Measurements from ENCODE around the gene REEP6. TPM values are rescaled to one million over a fixed set of nuclear protein-coding genes. Genes with fewer than 3 reads are reported as not detected.

The REEP6 gene
- total RNA-seq, 3 donors from 2014 or later, result 2.0 to 5.1 (median 4.5) TPM

DNA sequence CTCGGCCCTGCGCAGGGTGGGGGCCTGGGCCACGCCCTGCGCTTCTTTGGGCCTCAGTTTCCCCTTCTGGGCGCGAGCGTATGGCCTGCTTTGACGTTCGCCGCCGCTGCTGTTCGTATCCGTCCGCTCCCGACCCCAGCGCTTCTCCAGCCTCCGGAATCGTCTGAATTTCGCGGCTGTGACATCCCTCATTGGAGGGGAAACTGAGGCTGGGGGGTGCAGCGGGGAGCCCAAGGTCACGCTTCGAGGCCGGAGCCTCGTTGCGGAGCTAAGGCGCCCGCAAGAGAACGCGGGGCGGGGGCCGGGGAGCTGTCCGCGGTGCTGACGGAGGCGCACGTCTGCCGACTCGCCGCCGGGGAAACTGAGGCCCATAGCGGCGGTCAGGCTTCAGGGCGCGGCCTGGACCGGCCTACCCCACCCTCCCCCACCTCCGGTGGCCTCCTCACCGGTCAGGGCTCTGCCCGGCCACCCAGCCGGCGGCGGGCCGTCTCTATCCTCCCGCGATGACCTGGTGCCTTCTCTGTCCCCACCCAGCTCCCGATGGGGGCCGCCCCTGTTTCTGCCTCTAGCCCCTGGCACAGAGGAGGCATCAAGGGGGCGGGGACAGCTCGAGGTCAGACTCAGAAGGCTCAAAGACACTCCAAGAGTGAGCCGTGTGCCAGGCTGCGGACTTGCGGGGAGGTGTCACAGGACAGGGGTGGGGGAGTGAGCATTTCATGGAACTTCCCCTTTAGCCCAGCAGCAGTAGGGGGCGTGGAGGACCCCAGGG lies 44.1 kb upstream of the REEP6 start:
- no peak for DNase-seq
- H3K9me3 ChIP-seq, result no peaks in the 10 kb centered on the region
- no peak overlapping the region for H3K4me3 ChIP-seq
- TF ChIP-seq, protein P1, sequence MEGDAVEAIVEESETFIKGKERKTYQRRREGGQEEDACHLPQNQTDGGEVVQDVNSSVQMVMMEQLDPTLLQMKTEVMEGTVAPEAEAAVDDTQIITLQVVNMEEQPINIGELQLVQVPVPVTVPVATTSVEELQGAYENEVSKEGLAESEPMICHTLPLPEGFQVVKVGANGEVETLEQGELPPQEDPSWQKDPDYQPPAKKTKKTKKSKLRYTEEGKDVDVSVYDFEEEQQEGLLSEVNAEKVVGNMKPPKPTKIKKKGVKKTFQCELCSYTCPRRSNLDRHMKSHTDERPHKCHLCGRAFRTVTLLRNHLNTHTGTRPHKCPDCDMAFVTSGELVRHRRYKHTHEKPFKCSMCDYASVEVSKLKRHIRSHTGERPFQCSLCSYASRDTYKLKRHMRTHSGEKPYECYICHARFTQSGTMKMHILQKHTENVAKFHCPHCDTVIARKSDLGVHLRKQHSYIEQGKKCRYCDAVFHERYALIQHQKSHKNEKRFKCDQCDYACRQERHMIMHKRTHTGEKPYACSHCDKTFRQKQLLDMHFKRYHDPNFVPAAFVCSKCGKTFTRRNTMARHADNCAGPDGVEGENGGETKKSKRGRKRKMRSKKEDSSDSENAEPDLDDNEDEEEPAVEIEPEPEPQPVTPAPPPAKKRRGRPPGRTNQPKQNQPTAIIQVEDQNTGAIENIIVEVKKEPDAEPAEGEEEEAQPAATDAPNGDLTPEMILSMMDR (IDR thresholded peaks at IDR 0.05), result no peak
- intact Hi-C loops (cut with DNase I, micrococcal nuclease), result no loop called here
- peaks cover 15% of the 10 kb centered on the region for H3K4me1 ChIP-seq (ENCODE audit: low read depth)
- no peak for ATAC-seq
- no peaks in the 10 kb centered on the region for H3K36me3 ChIP-seq (ENCODE audit: low read depth)

DNA sequence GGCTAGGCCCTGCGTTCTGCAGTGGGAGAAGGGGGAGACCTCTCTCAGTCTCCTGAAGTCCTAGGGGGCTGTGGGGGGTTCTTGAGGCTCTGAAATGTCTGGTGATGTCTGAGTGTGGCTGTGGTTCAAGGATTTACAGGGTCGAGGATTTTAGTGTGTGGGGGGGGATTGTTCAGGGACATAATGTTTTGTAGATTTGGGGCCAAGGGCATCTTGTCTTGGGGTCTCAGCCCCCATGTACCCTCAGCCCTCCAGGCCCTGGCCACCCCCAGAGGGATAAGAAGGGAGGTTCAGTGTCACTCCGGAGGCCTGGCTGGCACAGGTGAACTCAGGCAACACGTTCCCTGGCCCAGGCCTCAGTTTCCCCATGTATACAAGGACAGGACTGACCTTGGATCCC lies 43.5 kb upstream of the REEP6 start:
- ATAC-seq, result no peak

DNA sequence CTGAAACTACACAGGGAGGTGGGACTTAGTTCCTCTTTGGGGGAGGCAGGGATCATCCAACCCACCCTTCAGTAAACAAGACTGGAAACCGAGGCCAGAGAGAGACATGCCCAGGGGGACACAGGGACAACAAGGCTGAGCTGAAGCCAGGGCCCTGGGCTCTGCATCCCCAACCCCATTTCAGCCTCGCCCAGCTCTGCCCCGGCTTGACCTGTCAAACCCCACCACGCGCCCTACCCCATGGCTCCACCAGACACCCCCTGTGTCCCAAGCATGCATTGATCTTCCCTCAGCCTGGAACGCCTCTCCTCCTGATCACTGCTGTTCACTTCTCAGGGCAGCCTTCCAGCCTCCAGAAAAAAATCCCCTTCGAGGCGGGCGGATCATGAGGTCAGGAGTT lies 43.0 kb upstream of the REEP6 start:
- intact Hi-C loops (cut with DNase I, micrococcal nuclease), result no loop called here
- no peaks in the 10 kb centered on the region for H3K36me3 ChIP-seq (ENCODE audit: low read depth)
- no peak overlapping the region for H3K4me3 ChIP-seq
- no peaks in the 10 kb centered on the region for H3K9me3 ChIP-seq
- no peak for DNase-seq
- peaks cover 15% of the 10 kb centered on the region for H3K4me1 ChIP-seq (ENCODE audit: low read depth)
- ATAC-seq, result no peak
- TF ChIP-seq, protein P1 (IDR thresholded peaks at IDR 0.05), result no peak

More for the DNA sequence above, 43.5 kb upstream of the REEP6 start:
- intact Hi-C loops (cut with DNase I, micrococcal nuclease), result no loop called here
- no peak for DNase-seq
- Histone ChIP-seq H3K9me3 (no peaks in the 10 kb centered on the region), H3K4me1 (ENCODE audit: low read depth) (peaks cover 15% of the 10 kb centered on the region), H3K36me3 (ENCODE audit: low read depth) (no peaks in the 10 kb centered on the region), H3K4me3 (no peak overlapping the region)
- TF ChIP-seq, protein P1 (IDR thresholded peaks at IDR 0.05), result no peak

DNA sequence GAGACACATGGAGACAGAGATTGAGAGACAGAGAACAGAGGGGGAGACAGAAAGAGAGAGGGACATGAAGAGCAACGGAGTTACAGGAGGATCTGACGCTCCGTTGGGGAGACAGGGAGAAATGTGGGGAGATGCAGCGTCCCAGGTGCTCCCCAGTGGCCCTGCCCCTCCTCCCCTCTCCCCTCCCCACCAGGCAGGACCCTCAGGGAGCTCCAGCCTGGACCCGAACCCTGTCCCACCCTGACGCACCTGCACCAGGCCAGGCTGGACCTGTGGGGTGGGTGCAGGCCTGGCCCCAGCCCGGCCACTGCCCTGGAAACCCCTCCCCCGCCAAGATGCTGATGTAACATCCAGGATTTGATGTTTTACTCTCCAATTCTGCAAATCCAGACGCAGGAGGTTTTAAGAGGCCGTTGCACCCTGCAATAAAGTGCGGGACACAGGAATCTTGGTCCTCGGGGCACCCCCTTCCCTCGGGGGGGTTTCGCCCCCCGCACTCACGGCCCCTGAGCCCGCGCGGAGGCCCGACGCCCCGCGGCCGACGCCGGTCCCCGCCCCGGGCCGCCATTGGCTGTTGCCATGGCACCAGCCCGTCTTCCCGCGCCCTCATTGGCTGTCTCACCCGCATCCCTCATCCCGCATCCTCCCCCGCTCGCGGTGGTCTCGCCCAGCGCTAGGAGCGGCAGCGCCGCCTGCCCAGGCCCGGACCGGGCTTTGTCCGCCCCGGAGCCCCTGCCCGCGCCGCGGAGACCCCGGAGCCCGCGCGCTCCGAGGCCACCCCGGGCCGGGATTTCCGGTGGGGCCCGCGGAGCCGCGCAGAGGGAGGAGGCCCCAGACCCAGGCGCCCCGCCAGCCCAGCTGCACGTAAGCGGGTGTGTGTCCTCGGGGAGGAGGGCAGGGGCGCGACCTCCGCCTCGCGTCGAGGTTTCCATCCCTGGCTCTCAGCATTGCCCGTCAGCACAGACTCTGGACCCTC lies 41.2 kb upstream of the REEP6 start, which contains the start of gene APC2:
Gene APC2, plus strand, starts transcription at position 655 of the 976 bp plus-strand sequence. CDS start 2,881 bp downstream, outside the sequence.
- intact Hi-C loops (cut with DNase I, micrococcal nuclease), result no loop called here
- DNase-seq, result no peak
- H3K9me3 ChIP-seq, result no peaks in the 10 kb centered on the region
- TF ChIP-seq, protein P1 (IDR thresholded peaks at IDR 0.05), result no peak
- no peaks in the 10 kb centered on the region for H3K36me3 ChIP-seq (ENCODE audit: low read depth)
- ATAC-seq, result no peak
- peaks cover 18% of the 10 kb centered on the region for H3K4me1 ChIP-seq (ENCODE audit: low read depth)
- H3K4me3 ChIP-seq, result no peak within 1 kb of the TSS

DNA sequence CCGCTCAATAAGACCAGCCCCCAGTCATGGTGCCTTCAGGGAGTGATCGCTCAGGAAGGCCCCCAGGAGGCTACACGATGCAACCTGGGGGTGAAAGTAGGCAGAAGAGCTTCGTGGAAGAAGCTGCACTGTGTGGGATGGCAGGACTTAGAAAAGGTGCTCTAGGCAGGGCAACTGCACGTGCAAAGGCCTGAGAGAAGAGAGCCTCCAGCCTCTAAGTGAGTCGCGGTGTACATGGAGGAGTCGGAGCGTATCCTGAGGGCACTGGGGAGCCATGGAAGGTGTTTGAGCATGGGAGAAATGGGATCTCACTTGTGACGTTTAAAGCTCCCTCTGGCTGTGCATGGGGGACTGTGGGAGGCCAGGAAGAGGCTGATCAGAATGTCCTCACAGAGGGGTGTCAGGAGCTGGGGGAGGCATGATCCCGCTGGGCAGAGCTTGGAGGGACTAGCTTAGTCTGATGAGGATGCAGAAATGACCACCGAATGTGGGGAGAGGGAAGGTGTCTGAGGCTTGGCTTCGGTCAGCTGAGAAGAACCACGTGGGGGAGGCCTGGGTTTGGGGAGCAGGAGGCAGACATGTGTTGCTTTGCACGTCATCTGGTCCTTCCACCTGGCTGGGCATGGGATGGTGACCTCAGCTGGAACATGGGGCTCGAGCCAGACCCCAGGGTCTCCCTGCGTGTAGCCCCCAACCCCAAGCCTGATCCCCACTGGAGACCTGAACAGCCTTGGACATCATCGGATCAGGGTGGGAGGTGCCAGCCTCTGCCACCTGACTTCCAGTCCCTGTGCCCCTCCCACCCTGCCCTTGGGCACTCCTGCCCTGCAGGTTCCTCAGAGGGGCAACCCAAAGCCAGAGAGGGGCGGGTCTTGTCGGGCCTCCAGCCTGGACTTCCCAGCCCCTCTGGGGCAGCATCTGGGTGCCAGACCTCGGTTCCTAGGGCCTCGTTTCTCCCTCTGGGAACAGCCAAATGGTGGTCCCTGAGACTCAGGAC lies 39.9 kb upstream of the REEP6 start:
- TF ChIP-seq, protein P1 (IDR thresholded peaks at IDR 0.05), result no peak
- ATAC-seq (no peak), DNase-seq (no peak)
- intact Hi-C loops (cut with DNase I, micrococcal nuclease), result no loop called here
- Histone ChIP-seq H3K4me3 (no peak overlapping the region), H3K4me1 (ENCODE audit: low read depth) (peaks cover 18% of the 10 kb centered on the region), H3K9me3 (no peaks in the 10 kb centered on the region), H3K36me3 (ENCODE audit: low read depth) (no peaks in the 10 kb centered on the region)

Measured in mucosa of descending colon (tissue), 3 donors.